ENCODE results near the gene ZNF74. TPM values are rescaled to one million over a fixed set of nuclear protein-coding genes. Genes with fewer than 3 reads are reported as not detected.

Gene ZNF74
- total RNA-seq, 4 donors from 2014 or later, result 9.3 to 17.5 (median 10.5) TPM

- peak; percentile 55 to 78 for DNase-seq (ENCODE audit: low spot score in 2 of 2)
- H3K36me3 ChIP-seq, result peaks cover 8% of the 10 kb centered on the region
- WGBS, result 11% methylated on average over 9 of the region's 37 CpGs
- no peak for TF ChIP-seq EP300 (IDR thresholded peaks at IDR 0.05)
- TF ChIP-seq CTCF (IDR thresholded peaks at IDR 0.05), result no peak
- TF ChIP-seq POLR2AphosphoS5 (IDR thresholded peaks at IDR 0.05), result no peak
- H3K4me3 ChIP-seq, result peak overlapping the region; percentile 43
- no peaks in the 10 kb centered on the region for H3K9me3 ChIP-seq
- H3K4me1 ChIP-seq, result peaks cover 45% of the 10 kb centered on the region
- H3K27ac ChIP-seq, result no peak overlapping the region
- H3K27me3 ChIP-seq, result peaks cover 51% of the 10 kb centered on the region
These were observed 36.3 kb downstream of the ZNF74 start for GRCh38 chr22:20430101-20430719.

GRCh38 chr22:20430720-20431510 is 37.0 kb downstream of the ZNF74 start:
- peak; percentile 69 to 80 for DNase-seq (ENCODE audit: low spot score in 2 of 2)
- Histone ChIP-seq H3K4me3 (peak overlapping the region; percentile 43), H3K4me1 (peaks cover 42% of the 10 kb centered on the region), H3K27me3 (peaks cover 52% of the 10 kb centered on the region), H3K9me3 (no peaks in the 10 kb centered on the region), H3K36me3 (peaks cover 8% of the 10 kb centered on the region), H3K27ac (no peak overlapping the region)
- 26% methylated on average over 9 of the region's 94 CpGs for WGBS
- TF ChIP-seq CTCF (IDR thresholded peaks at IDR 0.05), result peak in 1 of 2 donors; percentile 35
- TF ChIP-seq POLR2AphosphoS5 (IDR thresholded peaks at IDR 0.05), result no peak

- TF ChIP-seq CTCF (IDR thresholded peaks at IDR 0.05), result no peak
- no peak for TF ChIP-seq EP300 (IDR thresholded peaks at IDR 0.05)
- no peak for TF ChIP-seq POLR2A (IDR thresholded peaks at IDR 0.05)
- no peak for TF ChIP-seq POLR2AphosphoS5 (IDR thresholded peaks at IDR 0.05)
- Histone ChIP-seq H3K27ac (no peak overlapping the region), H3K4me3 (peak overlapping the region; percentile 43), H3K4me1 (peaks cover 44% of the 10 kb centered on the region), H3K36me3 (peaks cover 8% of the 10 kb centered on the region), H3K9me3 (no peaks in the 10 kb centered on the region), H3K27me3 (peaks cover 59% of the 10 kb centered on the region)
- DNase-seq (ENCODE audit: low spot score in 2 of 2), result peak; percentile 59 to 77
- no CpG with 5 or more reads among the region's 50 CpGs for WGBS
These were observed 37.7 kb downstream of the ZNF74 start for GRCh38 chr22:20431511-20432192.

GRCh38 chr22:20432244-20432686 is 38.3 kb downstream of the ZNF74 start:
- Histone ChIP-seq H3K9me3 (no peaks in the 10 kb centered on the region), H3K27ac (no peak overlapping the region), H3K4me3 (no peak overlapping the region), H3K36me3 (peaks cover 5% of the 10 kb centered on the region), H3K27me3 (peaks cover 62% of the 10 kb centered on the region), H3K4me1 (peaks cover 50% of the 10 kb centered on the region)
- WGBS, result 56% methylated on average over 3 of the region's 3 CpGs
- DNase-seq (ENCODE audit: low spot score in 2 of 2), result peak; percentile 51 to 65
- TF ChIP-seq CTCF (IDR thresholded peaks at IDR 0.05) (no peak), EP300 (IDR thresholded peaks at IDR 0.05) (no peak), POLR2AphosphoS5 (IDR thresholded peaks at IDR 0.05) (no peak), POLR2A (IDR thresholded peaks at IDR 0.05) (no peak)

GRCh38 chr22:20433191-20433590 is 39.2 kb downstream of the ZNF74 start:
- DNase-seq (ENCODE audit: low spot score in 2 of 2), result peak; percentile 45 to 48
- Histone ChIP-seq H3K27me3 (peaks cover 70% of the 10 kb centered on the region), H3K36me3 (peaks cover 4% of the 10 kb centered on the region), H3K4me1 (peaks cover 58% of the 10 kb centered on the region), H3K4me3 (no peak overlapping the region), H3K27ac (no peak overlapping the region), H3K9me3 (no peaks in the 10 kb centered on the region)
- WGBS, result 91% methylated on average over 10 of the region's 11 CpGs
- TF ChIP-seq POLR2AphosphoS5 (IDR thresholded peaks at IDR 0.05) (no peak), CTCF (IDR thresholded peaks at IDR 0.05) (no peak), EP300 (IDR thresholded peaks at IDR 0.05) (no peak), POLR2A (IDR thresholded peaks at IDR 0.05) (no peak)

Data from suprapubic skin (tissue), 4 donors.